Left kidney (tissue), 8 donors: Measurements from ENCODE around the gene CSGALNACT2. TPM values are rescaled to one million over a fixed set of nuclear protein-coding genes. Genes with fewer than 3 reads are reported as not detected.
A peak's percentile ranks its signal among the peaks of the same experiment; 100 is the strongest.
"Not testable (repeated sequence)": the region's sequence is repeated elsewhere in the genome, so short reads cannot be mapped to it uniquely, and the experiment has no call there.

Experiments used
- DNase-seq: peaks from one replicate; pipeline ENCODE4 v3.0.0-alpha.2; 2013
- long read RNA-seq, 8 donors: transcript quantifications; one replicate each; lab custom pipeline, GENCODE V29; 2026
- polyA plus RNA-seq: library from polyadenylated mRNA; unstranded; fragments of 120-200 nt; gene quantifications from one replicate; pipeline ENCODE4 v1.2.1, GENCODE V29; 2013; ENCODE audit not compliant: insufficient read length

The CSGALNACT2 gene
- 26.5 TPM for polyA plus RNA-seq
- long read RNA-seq, donor 1, partial matches to known transcripts = 7 of 10 reads
- long read RNA-seq, donor 1, other reads (novel, unspliced or antisense) = 0 of 10 reads
- long read RNA-seq, donor 2, partial matches to known transcripts = 0 of 1 reads
- long read RNA-seq, donor 2, other reads (novel, unspliced or antisense) = 0 of 1 reads
- long read RNA-seq, donor 3, partial matches to known transcripts = 0 of 1 reads
- long read RNA-seq, donor 3, other reads (novel, unspliced or antisense) = 0 of 1 reads
- long read RNA-seq, donor 4 = 0 reads
- long read RNA-seq, donor 5, transcript CSGALNACT2-201 (8 exons, 3,730 nt) = major isoform, 5 of 5 reads
- long read RNA-seq, donor 5, partial matches to known transcripts = 0 of 5 reads
- long read RNA-seq, donor 5, other reads (novel, unspliced or antisense) = 0 of 5 reads
- long read RNA-seq, donor 6, partial matches to known transcripts = 0 of 1 reads
- long read RNA-seq, donor 6, other reads (novel, unspliced or antisense) = 0 of 1 reads
- long read RNA-seq, donor 7, partial matches to known transcripts = 0 of 3 reads
- long read RNA-seq, donor 7, other reads (novel, unspliced or antisense) = 0 of 3 reads
- long read RNA-seq, donor 8, partial matches to known transcripts = 0 of 1 reads
- long read RNA-seq, donor 8, other reads (novel, unspliced or antisense) = 0 of 1 reads

- DNase-seq = peak; percentile 87
Observed at GRCh38 chr10:43138021-43138756, at the start of gene CSGALNACT2. Gene CSGALNACT2, plus strand, starts transcription at chr10:43138445. Its CDS starts 16,705 bp downstream, at chr10:43155150.

DNA sequence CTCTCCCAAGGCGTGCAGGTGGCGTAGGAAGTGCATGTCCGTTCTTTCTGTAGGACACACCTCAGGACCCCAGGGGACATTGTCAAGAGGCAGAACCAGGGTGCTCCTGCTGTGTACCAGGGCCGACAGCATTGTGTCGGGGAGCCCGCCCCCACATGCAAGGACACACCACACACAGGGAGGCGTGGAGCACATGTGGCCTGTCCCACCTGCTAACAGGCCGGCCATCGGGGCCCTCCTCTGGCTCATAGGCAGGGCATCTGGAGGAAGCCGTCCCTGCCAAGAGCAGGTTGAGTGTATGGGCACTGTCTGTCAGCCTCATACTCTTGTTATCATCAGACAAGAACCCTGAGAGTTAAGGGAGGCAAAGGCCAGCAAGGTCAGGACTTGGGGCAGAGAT, 48.7 kb upstream of the CSGALNACT2 start:
- no peak for DNase-seq

DNA sequence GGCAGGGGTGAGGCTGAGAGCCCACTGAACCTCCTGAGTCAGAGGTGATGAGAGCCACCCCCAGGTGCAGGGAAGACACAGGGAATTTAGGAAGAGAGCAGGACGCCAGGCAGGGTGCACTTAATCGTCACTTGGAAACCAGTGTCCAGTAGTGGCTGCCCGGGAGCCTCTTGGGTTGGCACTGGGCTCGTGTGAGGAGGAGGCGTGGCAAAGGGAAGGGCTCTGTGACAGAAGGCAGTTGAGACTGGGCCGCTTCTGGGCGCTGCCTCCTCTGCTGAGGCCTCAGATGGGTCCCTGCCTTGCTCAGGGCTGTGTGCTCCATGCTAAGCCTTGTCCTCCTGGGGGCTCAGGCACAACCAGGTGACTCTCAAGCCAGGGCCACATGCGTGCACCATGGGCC, 48.1 kb upstream of the CSGALNACT2 start:
- no peak for DNase-seq

DNA sequence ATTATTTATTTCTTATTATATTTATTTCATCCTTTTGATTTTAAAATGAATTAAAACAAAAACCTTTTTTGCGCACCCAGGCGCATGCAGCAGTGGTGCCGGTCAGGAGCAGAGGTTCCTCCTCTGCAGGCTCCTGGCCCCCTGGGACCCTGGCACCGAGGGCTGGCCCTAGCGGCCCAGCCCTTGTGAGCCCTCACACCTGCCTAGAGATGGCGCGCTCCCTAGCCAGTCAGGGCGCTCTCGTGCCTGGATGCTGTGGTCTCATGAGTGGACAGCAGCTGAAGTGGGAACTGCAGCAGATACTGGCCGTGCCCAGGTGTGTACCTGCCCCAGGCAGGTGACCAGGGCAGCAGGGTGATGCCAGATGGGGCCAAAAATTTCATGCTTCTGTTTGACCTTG, 47.6 kb upstream of the CSGALNACT2 start:
- DNase-seq = no peak

DNA sequence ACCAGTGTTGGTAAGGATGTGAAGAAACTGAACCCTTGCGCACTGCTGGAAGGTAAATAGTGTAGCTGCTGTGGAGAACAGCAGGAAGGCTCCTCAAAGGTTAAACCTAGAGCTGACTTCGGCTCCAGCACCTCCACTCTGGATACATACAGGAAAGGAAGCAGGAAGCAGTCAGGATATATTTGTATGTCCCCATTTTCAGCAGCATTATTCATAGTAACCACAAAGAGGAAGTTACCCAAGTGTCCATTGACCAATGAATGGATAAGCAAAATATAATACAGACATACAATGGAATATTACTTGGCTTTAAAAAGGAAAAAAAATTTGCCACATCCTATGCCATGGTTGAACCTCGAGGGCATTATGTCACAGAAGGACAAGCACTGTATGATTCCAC, 46.4 kb upstream of the CSGALNACT2 start:
- no peak for DNase-seq

- DNase-seq = no peak
Observed at GRCh38 chr10:43093423-43094076, 44.7 kb upstream of the CSGALNACT2 start.

DNA sequence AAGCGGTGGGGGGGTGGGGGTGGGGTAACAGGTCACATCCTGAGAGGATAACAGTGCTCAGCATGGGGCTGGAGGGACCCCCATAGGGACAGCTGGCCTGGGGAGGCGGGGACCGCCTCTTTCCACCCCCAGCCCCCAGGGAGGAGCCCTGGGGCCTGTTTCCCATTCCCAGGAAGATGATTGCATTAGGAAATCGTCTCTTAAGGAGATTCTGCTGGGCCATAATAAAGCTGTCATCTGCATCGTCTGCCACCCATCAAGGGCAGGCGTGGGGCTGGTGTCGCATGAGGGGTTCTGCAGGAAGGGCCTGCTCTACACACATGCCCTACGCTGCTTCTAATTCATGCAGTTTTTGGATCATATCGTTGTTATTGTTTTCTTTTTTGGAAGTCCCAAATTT, 44.2 kb upstream of the CSGALNACT2 start:
- DNase-seq = no peak

DNA sequence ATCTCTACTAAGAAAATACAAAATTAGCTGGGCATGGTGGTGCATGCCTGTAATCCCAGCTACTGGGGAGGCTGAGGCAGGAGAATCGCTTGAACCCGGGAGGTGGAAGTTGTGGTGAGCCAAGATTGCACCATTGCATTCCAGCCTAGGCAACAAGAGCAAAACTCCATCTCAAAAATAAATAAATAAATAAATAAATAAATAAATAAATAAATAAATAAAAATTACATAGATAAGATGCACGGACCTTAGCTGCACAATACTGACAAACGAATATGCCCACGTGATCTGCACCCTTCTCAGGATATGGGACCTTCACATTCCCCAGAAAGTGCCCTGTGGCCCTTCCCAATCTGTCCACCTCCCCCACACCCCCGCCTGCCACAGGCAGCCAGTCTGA, 38.9 kb upstream of the CSGALNACT2 start:
- not testable (repeated sequence) for DNase-seq

DNA sequence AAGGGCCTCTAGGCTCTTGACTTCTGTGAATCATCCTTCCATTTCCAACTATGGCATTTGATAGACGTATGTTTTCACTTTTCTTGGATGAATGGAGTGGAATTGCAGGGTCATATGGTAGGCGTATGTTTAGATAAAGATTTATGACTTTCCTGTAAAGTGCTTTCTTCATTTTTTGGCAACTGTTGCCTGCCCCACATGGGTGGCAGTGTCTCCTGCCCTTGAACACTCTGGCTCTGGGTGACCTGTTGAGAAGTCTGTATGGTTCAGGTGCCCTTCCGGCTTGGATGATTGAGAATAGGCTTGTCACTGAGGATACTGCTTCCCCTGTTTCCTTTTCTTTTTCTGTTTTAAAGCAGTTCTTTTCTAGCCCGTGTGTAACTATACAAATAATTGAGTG, 38.3 kb upstream of the CSGALNACT2 start:
- DNase-seq = no peak

DNA sequence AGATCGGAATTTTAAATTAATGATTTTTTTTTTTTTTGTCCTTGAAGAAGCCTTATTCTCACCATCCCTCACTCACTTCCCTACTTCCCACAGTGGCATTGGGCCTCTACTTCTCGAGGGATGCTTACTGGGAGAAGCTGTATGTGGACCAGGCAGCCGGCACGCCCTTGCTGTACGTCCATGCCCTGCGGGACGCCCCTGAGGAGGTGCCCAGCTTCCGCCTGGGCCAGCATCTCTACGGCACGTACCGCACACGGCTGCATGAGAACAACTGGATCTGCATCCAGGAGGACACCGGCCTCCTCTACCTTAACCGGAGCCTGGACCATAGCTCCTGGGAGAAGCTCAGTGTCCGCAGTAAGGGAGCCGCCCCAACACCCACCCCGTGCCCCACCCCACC, 37.9 kb upstream of the CSGALNACT2 start:
- no peak for DNase-seq

GRCh38 chr10:43102063-43102828, 36.0 kb upstream of the CSGALNACT2 start:
- no peak for DNase-seq

DNA sequence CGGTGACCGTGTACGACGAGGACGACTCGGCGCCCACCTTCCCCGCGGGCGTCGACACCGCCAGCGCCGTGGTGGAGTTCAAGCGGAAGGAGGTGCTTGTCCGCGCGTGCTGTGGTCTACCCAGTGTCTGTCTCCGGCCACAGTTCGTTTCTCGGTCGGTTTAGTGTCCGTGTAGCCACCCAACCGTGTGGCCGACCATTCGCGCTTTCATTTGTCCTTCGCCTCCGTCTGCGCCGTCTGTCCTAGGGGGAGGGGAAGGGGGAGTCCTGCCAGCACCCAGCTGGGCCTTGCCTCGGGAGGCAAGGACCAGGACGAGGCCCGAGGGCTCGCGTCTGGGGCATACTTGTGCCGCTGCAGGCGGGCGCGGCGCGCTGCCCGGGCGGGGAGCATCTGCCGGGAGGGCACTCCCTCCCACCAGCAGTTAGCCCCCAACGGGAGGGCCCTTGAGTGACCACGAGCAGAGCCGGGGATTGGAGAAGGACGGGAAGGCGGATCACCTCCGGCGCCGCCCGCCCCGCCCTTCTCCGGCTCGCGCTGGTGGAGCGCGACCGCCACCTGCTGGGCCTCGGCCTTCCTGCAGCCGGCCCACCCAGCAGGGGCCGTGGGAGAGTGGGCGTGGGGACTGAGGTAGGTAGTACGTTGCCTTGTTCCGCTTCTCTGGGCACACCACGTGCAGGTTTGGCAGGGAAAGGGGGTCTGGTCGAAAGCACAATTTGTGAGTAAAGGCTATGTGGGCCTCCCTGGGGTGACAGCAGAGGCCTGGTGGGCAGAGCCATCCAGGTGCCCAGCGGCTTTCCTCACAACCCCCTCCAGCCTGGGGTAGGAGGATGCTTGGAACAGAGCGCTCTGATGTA, 32.9 kb upstream of the CSGALNACT2 start:
- DNase-seq = peak; percentile 70

DNA sequence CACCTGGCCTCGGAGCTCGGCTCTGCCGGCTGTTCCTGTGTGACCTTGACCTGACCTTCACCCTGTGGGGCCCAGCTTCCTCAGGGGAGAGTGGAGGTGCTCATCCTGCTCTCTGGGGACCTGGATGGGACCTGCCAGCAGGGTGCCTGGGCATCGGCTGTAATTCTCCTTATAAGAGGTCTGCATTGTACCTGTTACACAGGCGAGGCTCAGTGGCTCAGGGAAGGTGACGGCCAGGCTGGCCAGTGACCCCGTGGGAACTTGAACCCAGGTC, 32.4 kb upstream of the CSGALNACT2 start:
- no peak for DNase-seq

GRCh38 chr10:43106256-43107091, 31.8 kb upstream of the CSGALNACT2 start:
- no peak for DNase-seq

DNA sequence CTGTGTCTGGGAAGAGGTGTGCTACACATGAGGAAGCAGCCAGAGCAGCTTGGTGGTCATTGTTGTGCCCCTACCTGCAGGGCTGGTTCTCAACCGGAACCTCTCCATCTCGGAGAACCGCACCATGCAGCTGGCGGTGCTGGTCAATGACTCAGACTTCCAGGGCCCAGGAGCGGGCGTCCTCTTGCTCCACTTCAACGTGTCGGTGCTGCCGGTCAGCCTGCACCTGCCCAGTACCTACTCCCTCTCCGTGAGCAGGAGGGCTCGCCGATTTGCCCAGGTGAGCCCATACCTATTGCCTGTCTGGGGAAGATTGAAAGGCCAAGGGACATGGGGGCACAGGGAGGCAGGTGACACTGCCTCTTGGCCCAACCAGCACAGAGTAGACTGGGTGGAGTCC, 29.3 kb upstream of the CSGALNACT2 start:
- DNase-seq = no peak

DNA sequence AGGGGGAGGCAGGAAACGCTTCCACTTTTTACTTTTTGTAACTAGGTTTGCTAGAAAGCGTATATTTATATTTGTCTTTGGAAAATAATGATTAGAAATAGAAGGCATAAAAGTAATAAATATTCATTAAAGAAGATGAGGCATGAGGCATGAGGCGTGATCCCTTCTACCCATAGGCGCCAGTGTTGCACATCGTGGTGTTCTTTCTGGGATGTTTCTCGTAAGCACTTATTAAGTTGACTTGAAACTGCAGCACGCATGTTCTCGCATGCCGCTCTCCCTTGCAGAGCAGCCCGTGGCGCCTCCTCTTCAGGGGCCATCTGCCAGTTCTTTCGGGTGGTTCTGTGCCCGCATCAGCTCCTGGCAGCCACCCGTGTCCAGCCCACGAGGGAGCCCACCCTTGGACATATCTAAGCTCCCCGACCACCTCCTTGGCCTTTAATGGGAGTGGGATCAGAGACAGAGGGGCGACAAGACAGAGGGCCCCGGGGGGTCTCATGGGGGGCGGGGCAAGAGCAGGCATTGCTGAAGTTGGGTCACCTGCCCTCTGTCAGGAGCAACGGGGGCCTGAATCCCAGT, 28.5 kb upstream of the CSGALNACT2 start:
- DNase-seq = no peak

- DNase-seq = peak; percentile 53
Observed at GRCh38 chr10:43110338-43111071, 27.7 kb upstream of the CSGALNACT2 start.

DNA sequence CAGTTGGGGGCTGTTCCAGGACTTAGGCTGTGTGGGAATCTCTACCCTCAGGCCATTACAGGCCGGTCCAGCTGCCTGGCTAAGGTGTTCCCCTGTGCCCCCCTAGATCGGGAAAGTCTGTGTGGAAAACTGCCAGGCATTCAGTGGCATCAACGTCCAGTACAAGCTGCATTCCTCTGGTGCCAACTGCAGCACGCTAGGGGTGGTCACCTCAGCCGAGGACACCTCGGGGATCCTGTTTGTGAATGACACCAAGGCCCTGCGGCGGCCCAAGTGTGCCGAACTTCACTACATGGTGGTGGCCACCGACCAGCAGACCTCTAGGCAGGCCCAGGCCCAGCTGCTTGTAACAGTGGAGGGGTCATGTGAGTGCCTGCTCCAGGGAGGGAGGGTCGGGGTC, 27.1 kb upstream of the CSGALNACT2 start:
- DNase-seq = no peak
